ENCODE results near the gene AGFG2. TPM values are rescaled to one million over a fixed set of nuclear protein-coding genes. Genes with fewer than 3 reads are reported as not detected.

Gene AGFG2
- total RNA-seq, 1 donor from 2014 or later, result 22.9 TPM

DNA sequence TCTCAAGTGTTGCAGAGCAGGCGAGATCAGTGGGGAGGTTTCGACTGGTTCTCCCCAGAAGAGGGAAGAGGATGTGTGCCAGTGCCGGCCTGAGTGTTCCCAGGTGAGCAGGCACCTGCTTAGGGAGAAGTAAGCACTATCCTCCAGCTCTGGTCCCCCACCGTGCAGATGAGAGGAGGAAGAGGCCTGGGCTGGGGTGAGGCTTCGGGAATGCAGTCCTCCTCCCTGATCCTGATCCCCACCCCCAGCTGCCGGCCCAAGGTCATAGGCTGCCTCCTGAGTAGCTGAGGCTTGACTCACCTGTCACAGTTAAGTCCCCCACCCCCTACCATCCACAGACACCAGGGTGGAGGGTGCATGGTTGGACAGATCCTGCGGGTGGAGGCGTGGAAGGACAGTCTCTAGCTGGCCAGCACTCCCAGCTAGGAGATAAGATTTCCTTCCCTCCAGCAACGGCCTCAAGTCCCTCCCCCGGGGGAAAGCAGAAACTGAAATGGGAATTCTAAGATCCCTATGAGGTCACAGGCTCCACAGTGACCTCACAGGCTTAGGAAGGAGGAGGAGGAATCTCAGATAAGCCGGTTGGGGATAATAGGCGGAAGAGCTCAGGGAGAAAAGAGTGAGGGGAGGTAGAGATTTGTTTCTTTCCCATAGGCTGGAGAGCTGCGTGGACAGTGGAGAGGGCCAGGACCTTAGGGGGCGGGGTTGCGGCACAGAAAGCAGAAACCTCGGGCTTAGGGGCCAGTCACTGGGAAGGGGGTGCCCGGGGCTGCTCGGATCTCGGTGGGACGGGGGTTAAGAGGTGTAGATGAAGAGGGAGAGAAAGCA, 45.9 kb downstream of the AGFG2 start:
- H3K4me3 ChIP-seq, result peak overlapping the region; percentile 99
- TF ChIP-seq, protein P1, sequence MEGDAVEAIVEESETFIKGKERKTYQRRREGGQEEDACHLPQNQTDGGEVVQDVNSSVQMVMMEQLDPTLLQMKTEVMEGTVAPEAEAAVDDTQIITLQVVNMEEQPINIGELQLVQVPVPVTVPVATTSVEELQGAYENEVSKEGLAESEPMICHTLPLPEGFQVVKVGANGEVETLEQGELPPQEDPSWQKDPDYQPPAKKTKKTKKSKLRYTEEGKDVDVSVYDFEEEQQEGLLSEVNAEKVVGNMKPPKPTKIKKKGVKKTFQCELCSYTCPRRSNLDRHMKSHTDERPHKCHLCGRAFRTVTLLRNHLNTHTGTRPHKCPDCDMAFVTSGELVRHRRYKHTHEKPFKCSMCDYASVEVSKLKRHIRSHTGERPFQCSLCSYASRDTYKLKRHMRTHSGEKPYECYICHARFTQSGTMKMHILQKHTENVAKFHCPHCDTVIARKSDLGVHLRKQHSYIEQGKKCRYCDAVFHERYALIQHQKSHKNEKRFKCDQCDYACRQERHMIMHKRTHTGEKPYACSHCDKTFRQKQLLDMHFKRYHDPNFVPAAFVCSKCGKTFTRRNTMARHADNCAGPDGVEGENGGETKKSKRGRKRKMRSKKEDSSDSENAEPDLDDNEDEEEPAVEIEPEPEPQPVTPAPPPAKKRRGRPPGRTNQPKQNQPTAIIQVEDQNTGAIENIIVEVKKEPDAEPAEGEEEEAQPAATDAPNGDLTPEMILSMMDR (IDR thresholded peaks at IDR 0.05), result no peak
- no peaks in the 10 kb centered on the region for H3K9me3 ChIP-seq
- peaks cover 50% of the 10 kb centered on the region for H3K4me1 ChIP-seq
- peak; percentile 59 for DNase-seq
- intact Hi-C loops (cut with DNase I), result no loop called here
- H3K27ac ChIP-seq, result peak overlapping the region; percentile 98
- peaks cover 29% of the 10 kb centered on the region for H3K36me3 ChIP-seq
- no peaks in the 10 kb centered on the region for H3K27me3 ChIP-seq (ENCODE audit: low read depth)
- ATAC-seq, result peak in 1 of 2 donors; percentile 0

- H3K27me3 ChIP-seq (ENCODE audit: low read depth), result no peaks in the 10 kb centered on the region
- H3K4me1 ChIP-seq, result peaks cover 50% of the 10 kb centered on the region
- intact Hi-C loops (cut with DNase I), result no loop called here
- ATAC-seq (peak; percentile 53 to 61), DNase-seq (peak; percentile 70)
- TF ChIP-seq, protein P1 (IDR thresholded peaks at IDR 0.05), result no peak
- H3K4me3 ChIP-seq, result peak within 1 kb of the TSS; percentile 99
- H3K27ac ChIP-seq, result peak within 1 kb of the TSS; percentile 98
- no peaks in the 10 kb centered on the region for H3K9me3 ChIP-seq
- peaks cover 26% of the 10 kb centered on the region for H3K36me3 ChIP-seq
Measured at GRCh38 chr7:100585511-100586265, 46.7 kb downstream of the AGFG2 start, which contains the start of gene LRCH4. LRCH4 (minus strand) TSS chr7:100586129; CDS start chr7:100586100, 29 bp downstream.

DNA sequence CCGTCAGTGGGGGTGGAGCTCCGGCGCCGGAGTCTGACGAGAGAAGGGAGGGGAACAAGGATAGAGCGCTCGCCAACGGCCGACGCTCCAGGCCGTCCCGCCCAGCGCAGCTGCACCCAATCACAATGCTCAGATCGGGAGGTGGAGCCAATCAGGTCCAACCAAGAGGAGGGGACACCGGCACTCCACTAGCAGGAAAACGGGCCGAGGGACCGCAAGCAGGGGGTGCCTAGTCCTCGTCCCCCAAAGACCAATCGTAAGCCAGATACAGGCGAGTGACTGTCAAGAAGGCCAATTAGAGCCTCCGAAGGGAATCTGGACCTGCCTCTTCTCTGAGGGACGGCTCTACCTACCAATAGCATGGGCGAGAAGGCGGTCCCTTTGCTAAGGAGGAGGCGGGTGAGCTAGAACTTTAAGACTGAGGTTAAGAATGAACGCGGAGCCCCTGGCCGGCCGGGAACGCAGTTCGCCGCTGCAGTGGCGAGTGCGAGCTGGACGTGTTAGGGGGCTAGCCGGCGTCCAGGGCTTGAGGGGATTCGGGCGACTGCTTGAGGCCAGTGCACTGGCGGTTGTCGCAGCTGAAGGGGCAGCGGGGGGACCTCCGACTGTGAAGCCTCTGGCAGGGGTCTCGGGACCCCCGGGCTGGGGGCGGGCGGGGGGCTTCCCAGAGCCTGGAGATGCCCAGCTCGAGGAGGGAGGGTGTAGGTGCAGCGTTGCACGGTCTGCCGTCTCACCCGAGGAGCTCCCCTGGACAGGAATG, 47.4 kb downstream of the AGFG2 start, which contains the start of gene FBXO24:
FBXO24 (plus strand) TSS at position 63 of the 760 bp plus-strand sequence; CDS start at position 361, 298 bp downstream.
- no peaks in the 10 kb centered on the region for H3K9me3 ChIP-seq
- peak within 1 kb of the TSS; percentile 99 for H3K4me3 ChIP-seq
- peak; percentile 93 to 95 for ATAC-seq
- no peaks in the 10 kb centered on the region for H3K27me3 ChIP-seq (ENCODE audit: low read depth)
- intact Hi-C loops (cut with DNase I), result no loop called here
- TF ChIP-seq, protein P1 (IDR thresholded peaks at IDR 0.05), result no peak
- peaks cover 18% of the 10 kb centered on the region for H3K36me3 ChIP-seq
- peak within 1 kb of the TSS; percentile 98 for H3K27ac ChIP-seq
- peaks cover 43% of the 10 kb centered on the region for H3K4me1 ChIP-seq
- DNase-seq, result peak; percentile 100

- intact Hi-C loops (cut with DNase I), result no loop called here
- no peak overlapping the region for H3K27ac ChIP-seq
- peaks cover 23% of the 10 kb centered on the region for H3K4me1 ChIP-seq
- ATAC-seq, result no peak
- H3K9me3 ChIP-seq, result no peaks in the 10 kb centered on the region
- no peaks in the 10 kb centered on the region for H3K27me3 ChIP-seq (ENCODE audit: low read depth)
- no peak overlapping the region for H3K4me3 ChIP-seq
- TF ChIP-seq, protein P1 (IDR thresholded peaks at IDR 0.05), result peak; percentile 32
- DNase-seq, result no peak
- no peaks in the 10 kb centered on the region for H3K36me3 ChIP-seq
Measured at GRCh38 chr7:100588438-100588837, 49.4 kb downstream of the AGFG2 start.
